OCI-LY3 (cell line): ENCODE data around the gene PHACTR3.

Source experiments
- CTCF ChIP-seq: fragments of 200-600, 300-600 bp; sonication (generic); IDR thresholded peaks from 2 replicates; pipeline ENCODE4 v1.5.1; 2014; ENCODE audit warnings: antibody characterized with exemption, low read length, low read depth
- EZH2phosphoT487 ChIP-seq: fragments of 200-600 bp; shearing (Covaris generic); IDR thresholded peaks from 2 replicates; pipeline ENCODE4 v1.6.1; 2018; ENCODE audit warnings: antibody characterized with exemption, mixed run types, low read depth

GRCh38 chr20:59600472-59600871, 3.9 kb upstream of the PHACTR3 start:
- TF ChIP-seq CTCF, result no peak
- no peak for TF ChIP-seq EZH2phosphoT487
